Fibroblast of upper back skin (primary cell): ENCODE measurements around the gene KIAA0513.

Experiments
- DNase-seq: peaks from one replicate; pipeline ENCODE4 v3.0.0-alpha.2; 2013

Gene KIAA0513, protein sequence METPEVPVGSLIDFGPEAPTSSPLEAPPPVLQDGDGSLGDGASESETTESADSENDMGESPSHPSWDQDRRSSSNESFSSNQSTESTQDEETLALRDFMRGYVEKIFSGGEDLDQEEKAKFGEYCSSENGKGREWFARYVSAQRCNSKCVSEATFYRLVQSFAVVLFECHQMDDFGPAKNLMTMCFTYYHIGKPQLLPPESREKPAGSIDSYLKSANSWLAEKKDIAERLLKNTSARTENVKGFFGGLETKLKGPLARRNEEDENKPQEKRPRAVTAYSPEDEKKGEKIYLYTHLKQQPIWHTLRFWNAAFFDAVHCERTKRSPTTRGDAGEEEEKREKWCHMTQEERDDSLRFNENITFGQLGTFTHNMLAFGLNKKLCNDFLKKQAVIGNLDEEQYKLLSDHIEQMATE

GRCh38 chr16:85027349-85027957 is at the start of gene KIAA0513:
KIAA0513 (plus strand) TSS chr16:85027795; CDS start chr16:85067072, 39,277 bp downstream.
- peak; percentile 92 for DNase-seq

GRCh38 chr16:84979516-84979915 is 48.1 kb upstream of the KIAA0513 start:
- peak; percentile 56 for DNase-seq

DNA sequence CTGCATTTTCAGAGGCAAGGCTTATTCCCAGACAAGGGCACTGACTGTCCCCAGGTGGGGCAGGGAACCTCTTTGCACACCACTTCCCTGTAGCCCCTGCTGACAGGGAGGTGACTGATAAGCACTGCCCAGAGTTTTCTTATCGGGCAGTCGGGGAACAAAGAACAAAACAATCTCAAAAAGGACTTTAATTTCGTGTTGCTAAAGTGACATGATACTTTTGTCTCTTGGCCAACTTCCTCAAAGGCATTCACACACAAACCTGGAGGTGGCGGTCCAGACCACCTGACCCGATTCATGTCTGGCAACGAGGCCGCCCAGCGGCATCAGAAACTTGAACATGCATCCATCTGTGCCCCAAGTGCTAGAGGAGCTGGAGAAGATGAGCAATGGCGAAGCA is 45.2 kb upstream of the KIAA0513 start:
- no peak for DNase-seq

DNA sequence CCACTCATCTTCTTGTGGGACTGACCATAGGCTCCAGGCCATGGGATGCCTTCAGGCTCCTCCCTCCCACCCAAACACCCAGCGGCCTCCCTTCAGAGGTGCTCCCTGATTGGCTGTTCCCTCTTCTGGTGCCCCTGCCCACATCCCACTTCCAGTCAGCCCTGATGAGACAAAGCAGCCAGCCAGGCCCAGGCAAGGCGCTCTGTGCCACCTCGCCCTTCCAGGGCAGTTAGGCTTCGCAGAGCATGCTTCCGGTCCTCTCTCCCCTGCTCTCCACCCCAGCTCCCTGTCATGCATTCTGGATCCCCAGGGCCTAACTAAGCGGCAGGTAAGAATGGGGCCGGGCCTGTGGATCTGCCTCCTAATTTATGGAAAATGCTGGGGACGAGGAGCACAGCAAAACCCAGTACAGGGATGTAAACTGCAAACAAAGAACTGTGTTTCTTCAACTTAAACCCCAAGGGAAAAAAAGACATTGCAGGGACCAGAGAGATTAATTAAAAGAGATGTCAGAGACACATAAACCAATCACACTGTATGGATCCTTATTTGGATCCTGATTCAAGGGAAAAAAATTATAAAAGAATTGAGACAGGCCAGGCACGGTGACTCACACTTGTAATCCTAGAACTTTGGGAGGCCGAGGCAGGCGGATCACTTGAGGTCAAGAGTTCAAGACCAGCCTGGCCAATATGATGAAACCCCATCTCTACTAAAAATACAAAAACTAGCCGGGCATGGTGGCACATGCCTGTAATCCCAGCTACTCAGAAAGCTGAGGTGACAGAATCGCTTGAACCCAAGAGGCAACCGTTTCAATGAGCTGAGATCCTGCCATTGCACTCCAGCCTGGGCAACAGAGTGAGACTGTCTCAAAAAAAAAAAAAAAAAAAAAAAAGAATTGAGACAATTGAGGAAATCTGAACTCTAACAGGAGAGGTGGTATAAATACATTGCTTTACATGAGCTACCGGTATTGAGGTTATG is 42.2 kb upstream of the KIAA0513 start:
- DNase-seq, result peak; percentile 94

GRCh38 chr16:84986102-84986501 is 41.5 kb upstream of the KIAA0513 start:
- DNase-seq, result no peak

DNA sequence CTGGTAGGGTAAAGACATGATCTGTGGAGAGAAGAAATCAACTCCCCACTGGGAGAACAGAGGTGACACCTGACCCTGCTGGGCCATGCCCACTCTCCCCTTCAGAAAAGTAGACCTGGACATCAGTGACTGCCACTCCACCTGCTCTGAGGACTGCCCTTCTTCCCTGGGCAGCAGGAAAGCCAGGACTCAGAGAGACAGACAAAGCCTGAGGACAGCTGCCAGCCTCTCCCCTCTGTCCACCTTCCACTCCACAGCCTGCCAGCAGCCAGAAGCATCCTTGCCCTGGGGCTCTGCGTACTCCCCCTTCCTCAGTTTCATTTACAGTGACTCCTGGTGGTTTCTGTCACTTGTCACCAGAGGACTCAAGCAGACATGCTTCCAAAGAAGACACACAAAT is 40.7 kb upstream of the KIAA0513 start:
- no peak for DNase-seq

DNA sequence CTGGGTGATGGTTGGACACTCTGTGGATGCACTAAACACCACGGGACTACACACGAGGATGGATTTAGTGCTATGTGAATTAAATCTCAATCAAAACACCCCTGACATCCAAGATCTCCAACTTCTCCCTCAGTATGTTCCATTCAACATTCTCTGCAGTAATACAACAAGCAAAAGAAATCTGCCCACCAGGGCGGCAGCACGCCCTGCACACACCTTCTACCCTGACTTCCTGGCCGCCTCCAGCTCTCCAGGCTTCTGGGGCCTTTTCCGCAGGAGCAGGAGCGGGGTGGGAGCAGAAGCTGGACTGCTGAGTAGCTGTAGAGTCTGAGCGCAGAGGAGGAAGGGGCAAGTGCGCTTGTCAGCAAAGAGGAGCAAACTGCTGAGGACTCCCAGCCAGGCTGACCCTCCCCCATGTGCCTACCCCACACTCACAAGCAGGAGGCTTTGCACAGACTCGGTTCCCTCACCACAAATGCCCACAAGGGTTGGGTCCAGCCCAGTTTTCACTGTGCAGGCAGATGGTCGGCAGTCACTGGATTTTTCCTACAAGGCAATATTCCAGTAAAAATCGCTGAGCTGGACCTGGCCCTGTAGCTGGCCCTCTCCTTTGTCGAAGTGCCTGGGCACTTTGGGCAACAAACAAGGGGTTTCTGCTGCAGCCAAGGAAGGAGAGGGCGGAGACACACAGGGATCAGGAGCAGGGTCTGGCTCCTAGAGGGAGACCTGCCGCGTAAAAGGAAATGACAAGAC is 39.1 kb upstream of the KIAA0513 start:
- DNase-seq, result no peak

DNA sequence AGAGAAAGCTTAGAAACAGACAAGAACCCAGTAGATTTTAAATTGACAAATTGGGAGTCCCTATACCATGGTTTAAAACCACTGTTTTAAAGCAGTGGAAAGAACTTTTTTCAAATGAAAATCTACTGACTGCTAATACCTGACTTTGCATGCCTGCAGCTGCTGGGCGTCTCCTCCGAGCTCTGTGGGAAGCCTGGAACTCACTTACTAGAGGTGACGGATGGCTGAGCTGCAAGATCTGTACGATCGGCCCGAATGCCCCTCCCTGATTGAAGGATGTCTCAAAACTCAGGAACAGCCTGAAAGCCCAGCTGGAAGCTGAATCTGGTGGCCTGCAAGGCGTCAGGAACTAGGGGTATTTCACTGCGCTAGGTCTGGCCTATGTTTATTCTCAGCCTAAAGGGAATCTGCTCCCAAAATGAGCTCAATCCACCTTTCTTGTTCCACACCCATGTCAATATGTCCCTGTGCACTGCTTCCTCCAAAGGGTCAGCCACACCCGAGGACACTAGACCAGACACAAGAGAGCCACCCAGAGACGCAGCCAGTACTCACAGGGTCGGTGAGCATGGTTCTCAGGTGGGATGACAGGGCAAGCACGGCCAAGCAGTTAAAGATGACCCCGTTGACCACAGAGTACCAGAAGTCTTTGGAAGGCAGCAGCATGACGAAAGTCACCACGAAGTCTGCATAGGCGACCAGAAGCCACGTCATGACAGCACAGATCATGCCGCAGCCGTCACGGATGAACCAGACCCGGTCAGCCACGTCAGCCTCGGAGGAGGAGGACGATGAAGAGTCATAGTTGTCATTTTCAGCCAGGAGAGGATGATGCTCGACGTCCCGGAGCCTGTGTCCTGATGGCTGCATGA is 37.6 kb upstream of the KIAA0513 start:
- DNase-seq, result no peak

- DNase-seq, result no peak
Observed at GRCh38 chr16:84990782-84991181, 36.8 kb upstream of the KIAA0513 start.

DNA sequence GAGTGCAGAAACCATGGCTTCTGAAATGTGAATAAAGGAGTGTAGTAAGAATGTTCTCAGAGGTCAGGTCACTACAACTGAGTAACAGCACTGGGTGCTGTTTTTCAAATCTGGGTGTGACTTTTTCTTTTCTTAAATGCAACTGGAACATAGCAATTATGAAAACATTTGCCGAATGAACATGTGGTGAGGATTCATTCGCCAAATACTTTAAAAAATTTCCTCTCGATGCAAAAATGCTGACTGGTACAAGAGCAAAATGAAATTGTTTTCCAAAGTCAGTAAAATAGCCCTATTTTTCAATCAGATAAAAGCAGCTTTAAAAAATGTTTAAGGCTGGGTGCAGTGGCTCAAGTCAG is 34.9 kb upstream of the KIAA0513 start:
- DNase-seq, result no peak

- DNase-seq, result no peak
Observed at GRCh38 chr16:84993926-84994325, 33.7 kb upstream of the KIAA0513 start.

- no peak for DNase-seq
Observed at GRCh38 chr16:84995663-84996062, 31.9 kb upstream of the KIAA0513 start.

- DNase-seq, result no peak
Observed at GRCh38 chr16:84996365-84996764, 31.2 kb upstream of the KIAA0513 start.

DNA sequence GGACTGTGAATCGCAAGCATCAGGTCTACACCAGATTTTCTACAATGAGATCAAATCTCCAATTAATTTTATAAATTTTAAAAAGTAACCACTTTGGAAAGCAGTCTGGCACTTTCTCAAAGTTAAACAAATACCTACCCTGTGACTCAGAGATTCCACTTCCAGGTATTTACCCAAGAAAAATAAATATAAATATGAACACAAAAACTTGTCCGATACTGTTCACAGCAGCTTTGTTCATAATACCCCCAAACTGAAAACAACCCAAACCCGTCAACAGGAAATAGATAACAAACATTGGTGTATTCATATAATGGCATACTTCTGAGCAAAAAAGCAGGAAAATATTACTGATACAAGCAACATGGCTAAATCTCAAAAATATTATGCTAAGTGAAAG is 28.4 kb upstream of the KIAA0513 start:
- no peak for DNase-seq

DNA sequence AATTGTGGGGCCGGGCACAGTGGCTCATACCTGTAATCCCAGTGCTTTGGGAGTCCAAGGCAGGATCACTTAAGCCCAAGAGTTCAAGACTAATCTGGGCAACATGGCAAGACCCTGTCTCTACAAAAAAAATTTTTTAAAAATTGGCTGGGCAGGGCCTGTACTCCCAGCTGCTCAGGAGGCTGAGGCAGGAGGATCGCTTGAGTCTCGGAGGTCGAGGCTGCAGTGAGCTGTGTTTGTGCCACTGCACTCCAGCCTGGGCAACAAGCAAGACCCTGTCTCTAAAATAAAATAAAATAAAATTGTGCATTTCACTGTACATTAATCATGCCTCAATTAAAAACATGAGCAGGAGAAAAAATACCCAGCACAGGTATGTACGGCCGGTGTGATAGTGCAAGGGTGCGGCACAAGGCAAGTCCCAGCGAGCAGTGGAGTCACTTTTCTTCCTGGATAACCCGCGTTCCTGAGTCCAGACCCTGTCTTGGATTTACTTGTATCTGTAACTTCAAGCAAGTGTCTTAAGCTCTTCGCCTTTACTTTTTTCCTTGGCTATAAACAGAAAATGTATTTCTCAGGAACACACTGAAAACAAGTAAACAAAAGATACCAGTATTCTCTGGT is 27.6 kb upstream of the KIAA0513 start:
- DNase-seq, result no peak

GRCh38 chr16:85002099-85002541 is 25.5 kb upstream of the KIAA0513 start:
- no peak for DNase-seq

DNA sequence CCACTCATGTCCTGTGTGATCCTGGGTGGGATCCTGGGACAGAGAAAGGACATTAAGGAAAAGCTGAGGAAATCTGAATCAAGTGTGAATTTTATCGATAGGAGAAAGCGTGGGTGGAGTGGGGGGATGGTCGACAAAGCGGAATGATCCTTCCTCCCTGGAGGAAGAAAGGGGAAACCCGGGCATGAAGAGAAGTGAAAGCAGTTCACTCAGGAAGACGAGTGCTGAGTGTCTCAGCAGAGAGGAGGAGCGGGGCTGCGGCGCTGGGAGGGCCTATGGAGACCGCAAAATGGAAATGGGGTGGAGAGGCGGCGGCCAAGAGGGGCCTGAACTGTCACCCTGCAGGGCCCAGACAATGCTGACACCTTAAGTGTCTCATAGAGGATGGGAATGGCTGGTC is 25.0 kb upstream of the KIAA0513 start:
- DNase-seq, result no peak

DNA sequence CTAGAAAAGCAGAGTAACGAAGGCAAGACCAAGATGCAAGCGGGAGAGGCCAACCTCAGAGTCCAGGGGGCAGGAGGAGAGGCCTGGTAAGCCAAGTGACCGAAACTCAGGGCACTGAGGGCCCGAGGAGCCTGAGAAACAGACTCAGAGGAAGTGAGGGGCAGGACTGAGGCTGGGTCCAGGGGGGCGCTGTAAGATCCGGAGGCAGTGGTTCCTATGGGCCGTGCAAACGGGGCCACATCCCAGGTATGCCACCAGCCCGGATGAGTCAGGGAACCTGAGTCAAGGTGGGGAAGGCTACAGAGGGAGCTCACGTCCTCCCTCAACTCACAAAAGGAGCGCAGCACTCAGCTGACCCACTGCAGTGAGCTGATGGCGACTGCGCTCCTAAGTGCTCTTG is 24.5 kb upstream of the KIAA0513 start:
- no peak for DNase-seq

DNA sequence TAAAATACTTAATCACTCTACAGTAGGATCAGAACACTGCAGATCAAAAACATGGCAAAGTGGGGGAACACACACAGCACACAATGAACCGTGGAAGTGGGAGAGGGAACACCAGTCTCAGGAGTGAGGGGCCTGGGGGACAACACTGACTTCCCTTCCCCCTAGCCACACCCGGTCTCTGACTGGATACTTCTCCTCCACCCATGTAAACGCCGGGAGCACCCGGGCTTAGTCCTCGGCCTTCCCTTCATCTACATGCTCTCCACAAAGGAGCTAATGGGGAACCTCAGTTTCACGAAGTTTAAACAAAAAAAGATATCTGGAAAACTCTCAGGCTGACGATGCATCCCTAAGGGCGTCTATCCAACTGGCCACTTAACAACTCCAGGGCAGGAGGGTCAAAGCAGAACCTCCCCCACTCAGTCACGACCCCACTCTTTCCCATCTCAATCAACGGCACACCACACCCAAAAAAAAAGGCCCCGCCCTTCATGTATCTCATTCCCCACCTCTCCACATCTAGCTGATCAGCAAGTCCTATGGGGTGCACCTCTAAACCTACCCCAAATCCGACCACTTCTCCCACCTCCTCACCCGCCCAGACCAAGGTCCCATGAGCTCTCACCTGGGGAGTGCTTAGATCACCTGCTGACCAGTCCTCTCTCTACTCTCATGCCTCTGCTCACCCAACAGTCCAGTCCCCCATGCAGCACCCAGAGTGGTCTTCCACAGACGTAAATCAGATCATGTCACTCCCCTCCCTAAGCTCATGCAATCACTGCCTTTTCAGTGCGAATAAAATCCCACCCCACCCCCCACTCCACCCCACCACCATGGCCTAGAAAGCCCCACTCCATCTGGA is 23.6 kb upstream of the KIAA0513 start:
- no peak for DNase-seq

DNA sequence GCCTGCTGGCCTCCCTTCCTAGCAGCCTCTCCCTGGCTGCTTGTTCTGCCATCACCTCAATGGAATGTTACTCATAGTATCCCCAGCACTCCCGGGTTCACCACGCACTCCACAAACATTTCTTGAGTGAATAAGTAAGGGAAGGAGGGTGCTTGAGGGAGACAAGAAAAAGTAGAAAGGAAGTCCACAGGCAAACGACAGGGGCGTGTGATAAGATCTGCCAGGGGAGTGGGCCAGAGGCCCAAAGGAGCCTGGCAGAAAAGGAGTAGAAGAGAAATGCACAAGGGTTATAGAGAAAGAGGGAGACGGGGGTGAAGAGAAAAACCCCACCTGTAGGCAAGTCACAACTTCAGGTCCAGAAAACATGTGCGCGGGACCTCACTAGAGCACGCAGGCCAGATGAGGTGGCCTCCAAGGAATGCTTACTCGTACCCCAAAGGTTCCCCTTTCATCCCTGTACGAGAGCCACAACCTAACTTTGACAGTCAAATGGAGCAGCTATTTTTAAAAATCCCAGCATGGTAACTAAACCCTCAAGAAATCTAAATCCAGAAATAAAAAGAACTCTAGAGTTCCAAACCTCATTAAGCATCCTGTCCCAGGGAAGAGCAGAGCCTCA is 22.9 kb upstream of the KIAA0513 start:
- DNase-seq, result peak; percentile 96
